ENCODE results near the gene ELK3. TPM values are rescaled to one million over a fixed set of nuclear protein-coding genes. Genes with fewer than 3 reads are reported as not detected.

ELK3 gene
- total RNA-seq, 1 experiment from 2014 or later = 0.45 TPM

- no peaks in the 10 kb centered on the region for H3K4me1 ChIP-seq
- H3K27me3 ChIP-seq (replicated peaks; ENCODE audit: control insufficient read depth, insufficient read depth, low read length) = no peaks in the 10 kb centered on the region
- ChIA-PET CTCF (no interaction called here), POLR2A (no interaction called here)
- H3K36me3 Mint-ChIP-seq (ENCODE audit: insufficient read depth, unreplicated experiment) = no peaks in the 10 kb centered on the region
- no peaks in the 10 kb centered on the region for H3K9me3 ChIP-seq
- BruUV-seq (replicated peaks) = no TSS peak
- H3K4me1 Mint-ChIP-seq (ENCODE audit: low read depth, unreplicated experiment) = no peaks in the 10 kb centered on the region
- no peak overlapping the region for H3K4me3 ChIP-seq (ENCODE audit: low read depth, low read length)
- intact Hi-C loops (cut with micrococcal nuclease; ENCODE audit: unreplicated experiment) = no loop called here
- no peaks in the 10 kb centered on the region for H3K9me3 Mint-ChIP-seq (ENCODE audit: unreplicated experiment)
- TF ChIP-seq CTCF (IDR thresholded peaks at IDR 0.05; ENCODE audit: insufficient read depth in 1 of 2, low read depth in 1 of 2, low read length in 1 of 2, severe bottlenecking in 1 of 2, unreplicated experiment in 1 of 2) = no peak
- H3K27me3 Mint-ChIP-seq (ENCODE audit: insufficient read depth, unreplicated experiment) = no peaks in the 10 kb centered on the region
- no peak overlapping the region for H3K27ac Mint-ChIP-seq (ENCODE audit: unreplicated experiment)
- H3K4me3 Mint-ChIP-seq (ENCODE audit: unreplicated experiment) = no peak overlapping the region
- DNase-seq = no peak
- no peaks in the 10 kb centered on the region for H3K36me3 ChIP-seq (ENCODE audit: control insufficient read depth, insufficient read depth, low read length)
Observed at GRCh38 chr12:96274331-96274730, 80.2 kb downstream of the ELK3 start.

- no peak for TF ChIP-seq CTCF (IDR thresholded peaks at IDR 0.05; ENCODE audit: insufficient read depth in 1 of 2, low read depth in 1 of 2, low read length in 1 of 2, severe bottlenecking in 1 of 2, unreplicated experiment in 1 of 2)
- H3K36me3 ChIP-seq (ENCODE audit: control insufficient read depth, insufficient read depth, low read length) = no peaks in the 10 kb centered on the region
- CTCF ChIA-PET = no interaction called here
Observed at GRCh38 chr12:96285158-96285557, 91.0 kb downstream of the ELK3 start.

GRCh38 chr12:96289067-96289466 lies 94.9 kb downstream of the ELK3 start:
- intact Hi-C loops (cut with micrococcal nuclease; ENCODE audit: unreplicated experiment) = no loop called here
- no peak for TF ChIP-seq CTCF (IDR thresholded peaks at IDR 0.05; ENCODE audit: insufficient read depth in 1 of 2, low read depth in 1 of 2, low read length in 1 of 2, severe bottlenecking in 1 of 2, unreplicated experiment in 1 of 2)
- H3K36me3 Mint-ChIP-seq (ENCODE audit: insufficient read depth, unreplicated experiment) = peaks cover 6% of the 10 kb centered on the region
- no peaks in the 10 kb centered on the region for H3K4me1 Mint-ChIP-seq (ENCODE audit: low read depth, unreplicated experiment)
- POLR2A ChIA-PET = no interaction called here
- Histone ChIP-seq H3K9me3 (no peaks in the 10 kb centered on the region), H3K27me3 (replicated peaks; ENCODE audit: control insufficient read depth, insufficient read depth, low read length) (no peaks in the 10 kb centered on the region), H3K36me3 (ENCODE audit: control insufficient read depth, insufficient read depth, low read length) (no peaks in the 10 kb centered on the region), H3K4me1 (no peaks in the 10 kb centered on the region), H3K4me3 (ENCODE audit: low read depth, low read length) (no peak overlapping the region)
- no peak overlapping the region for H3K27ac Mint-ChIP-seq (ENCODE audit: unreplicated experiment)
- CTCF ChIA-PET = no interaction called here
- DNase-seq = no peak
- H3K27me3 Mint-ChIP-seq (ENCODE audit: insufficient read depth, unreplicated experiment) = no peaks in the 10 kb centered on the region
- BruUV-seq (replicated peaks) = no TSS peak
- H3K4me3 Mint-ChIP-seq (ENCODE audit: unreplicated experiment) = no peak overlapping the region
- no peaks in the 10 kb centered on the region for H3K9me3 Mint-ChIP-seq (ENCODE audit: unreplicated experiment)

More at GRCh38 chr12:96285158-96285557, 91.0 kb downstream of the ELK3 start:
- DNase-seq = no peak
- no peak overlapping the region for H3K4me3 Mint-ChIP-seq (ENCODE audit: unreplicated experiment)
- intact Hi-C loops (cut with micrococcal nuclease; ENCODE audit: unreplicated experiment) = no loop called here
- POLR2A ChIA-PET = no interaction called here
- Histone ChIP-seq H3K4me3 (ENCODE audit: low read depth, low read length) (no peak overlapping the region), H3K9me3 (no peaks in the 10 kb centered on the region), H3K4me1 (no peaks in the 10 kb centered on the region), H3K27me3 (replicated peaks; ENCODE audit: control insufficient read depth, insufficient read depth, low read length) (no peaks in the 10 kb centered on the region)
- H3K27ac Mint-ChIP-seq (ENCODE audit: unreplicated experiment) = no peak overlapping the region
- no peaks in the 10 kb centered on the region for H3K9me3 Mint-ChIP-seq (ENCODE audit: unreplicated experiment)
- no peaks in the 10 kb centered on the region for H3K4me1 Mint-ChIP-seq (ENCODE audit: low read depth, unreplicated experiment)
- no TSS peak for BruUV-seq (replicated peaks)
- H3K36me3 Mint-ChIP-seq (ENCODE audit: insufficient read depth, unreplicated experiment) = peaks cover 6% of the 10 kb centered on the region
- H3K27me3 Mint-ChIP-seq (ENCODE audit: insufficient read depth, unreplicated experiment) = no peaks in the 10 kb centered on the region

All from Caco-2 (cell line).